Measurements from ENCODE around the gene RNF32.
A peak's percentile ranks its signal among the peaks of the same experiment; 100 is the strongest.

Gene RNF32

DNA sequence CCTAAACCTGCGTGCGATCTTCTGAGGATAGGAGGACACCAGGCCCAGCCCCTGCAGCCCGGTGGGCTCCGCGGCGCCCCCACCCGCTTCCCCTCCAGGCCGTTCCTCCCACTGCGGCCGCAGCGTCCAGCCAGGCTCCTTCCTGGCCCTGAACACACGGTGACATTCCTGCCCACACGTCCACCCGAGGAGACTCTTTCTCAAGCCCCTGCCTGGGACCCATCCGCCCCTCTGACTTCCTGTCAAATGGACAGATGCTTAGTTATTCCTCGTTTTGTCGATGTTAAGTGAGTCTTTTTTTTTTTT is 32.4 kb upstream of the RNF32 start:
- H3K4me3 ChIP-seq (ENCODE audit: low read depth, low read length): peak overlapping the region; percentile 42

DNA sequence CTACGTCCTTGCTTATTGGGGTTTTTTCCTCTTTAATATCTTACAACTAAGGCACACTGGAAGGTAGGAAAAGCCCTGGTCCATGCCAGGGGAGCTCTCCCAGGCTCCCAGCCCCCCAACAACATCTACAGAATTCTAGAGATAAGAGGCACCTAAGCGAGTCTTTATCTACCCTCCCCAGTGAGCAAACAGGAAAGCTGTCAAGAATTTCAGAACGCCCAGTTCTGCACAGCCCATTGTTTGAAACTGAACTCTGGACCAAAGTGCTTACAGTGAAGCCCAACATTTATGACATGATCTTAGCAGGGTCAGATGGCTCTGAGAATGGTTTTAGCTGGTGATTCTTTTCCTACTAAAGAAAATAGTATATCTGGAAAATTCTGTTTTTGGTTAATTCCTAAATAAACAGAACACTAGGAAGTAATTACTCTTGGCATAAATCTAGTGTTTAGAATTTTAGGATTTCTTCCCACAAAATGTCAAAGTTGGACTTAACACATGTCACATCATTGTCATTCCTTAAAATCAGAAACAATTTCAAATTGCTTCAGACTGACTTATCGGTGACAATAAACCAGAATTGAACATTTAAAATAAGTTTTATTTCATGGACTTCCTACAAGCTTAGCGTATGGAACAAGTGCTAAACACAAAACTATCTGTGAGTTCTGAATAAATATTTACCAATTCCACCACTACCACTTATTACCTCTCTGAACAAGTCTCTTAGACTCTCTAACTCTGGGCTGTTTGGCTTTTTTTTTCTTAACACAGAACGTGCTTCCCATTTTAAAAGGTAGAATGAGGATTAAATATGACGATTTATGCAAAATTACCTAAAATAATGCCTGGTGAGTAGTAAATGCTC is 31.3 kb upstream of the RNF32 start:
- H3K4me3 ChIP-seq (ENCODE audit: low read depth, low read length): no peak overlapping the region
- TF ChIP-seq, protein P1, sequence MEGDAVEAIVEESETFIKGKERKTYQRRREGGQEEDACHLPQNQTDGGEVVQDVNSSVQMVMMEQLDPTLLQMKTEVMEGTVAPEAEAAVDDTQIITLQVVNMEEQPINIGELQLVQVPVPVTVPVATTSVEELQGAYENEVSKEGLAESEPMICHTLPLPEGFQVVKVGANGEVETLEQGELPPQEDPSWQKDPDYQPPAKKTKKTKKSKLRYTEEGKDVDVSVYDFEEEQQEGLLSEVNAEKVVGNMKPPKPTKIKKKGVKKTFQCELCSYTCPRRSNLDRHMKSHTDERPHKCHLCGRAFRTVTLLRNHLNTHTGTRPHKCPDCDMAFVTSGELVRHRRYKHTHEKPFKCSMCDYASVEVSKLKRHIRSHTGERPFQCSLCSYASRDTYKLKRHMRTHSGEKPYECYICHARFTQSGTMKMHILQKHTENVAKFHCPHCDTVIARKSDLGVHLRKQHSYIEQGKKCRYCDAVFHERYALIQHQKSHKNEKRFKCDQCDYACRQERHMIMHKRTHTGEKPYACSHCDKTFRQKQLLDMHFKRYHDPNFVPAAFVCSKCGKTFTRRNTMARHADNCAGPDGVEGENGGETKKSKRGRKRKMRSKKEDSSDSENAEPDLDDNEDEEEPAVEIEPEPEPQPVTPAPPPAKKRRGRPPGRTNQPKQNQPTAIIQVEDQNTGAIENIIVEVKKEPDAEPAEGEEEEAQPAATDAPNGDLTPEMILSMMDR (IDR thresholded peaks at IDR 0.05; ENCODE audit: low read depth, low read length): no peak

More for the DNA sequence above, 32.4 kb upstream of the RNF32 start:
- TF ChIP-seq, protein P1 (IDR thresholded peaks at IDR 0.05; ENCODE audit: low read depth, low read length): no peak

DNA sequence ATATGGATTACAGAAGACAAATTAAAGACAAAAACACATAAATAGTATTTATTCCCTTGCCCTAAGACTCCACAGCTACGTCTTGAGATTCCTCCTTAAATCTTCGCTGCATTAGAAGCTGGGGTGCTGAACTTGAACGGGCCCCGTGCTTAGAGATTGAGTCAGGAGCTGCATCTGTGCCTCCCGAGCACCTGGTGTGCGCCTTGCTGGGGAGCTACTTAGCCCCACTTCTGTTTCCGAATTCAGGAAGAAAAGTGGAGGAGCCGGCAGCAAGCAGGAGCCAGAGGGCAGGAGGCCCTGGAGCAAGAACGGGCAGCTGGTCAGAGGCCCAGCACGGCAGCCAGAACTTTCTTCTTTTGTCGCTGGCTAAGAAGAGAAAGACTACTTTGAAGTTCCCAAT is 30.4 kb upstream of the RNF32 start:
- no peak overlapping the region for H3K4me3 ChIP-seq (ENCODE audit: low read depth, low read length)
- TF ChIP-seq, protein P1 (IDR thresholded peaks at IDR 0.05; ENCODE audit: low read depth, low read length): no peak

DNA sequence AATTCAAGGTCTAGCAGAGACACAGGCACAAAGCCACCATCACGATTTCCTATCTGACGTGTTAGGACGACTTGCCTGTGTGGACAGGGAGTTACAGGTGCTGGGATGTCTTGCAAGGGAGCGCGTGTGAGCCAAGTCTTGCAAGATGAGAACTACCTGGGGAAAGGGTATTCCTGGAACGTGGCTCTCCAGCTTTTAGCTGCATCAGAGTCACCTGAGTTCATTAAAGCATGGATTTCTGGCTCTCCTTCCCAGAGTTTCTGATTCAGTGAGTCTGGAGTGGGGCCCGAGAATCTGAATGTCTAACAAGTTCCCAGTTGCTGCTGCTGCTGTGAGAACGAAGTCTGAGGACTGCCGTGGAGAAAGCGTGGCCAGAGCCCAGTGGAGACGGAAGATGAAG is 30.0 kb upstream of the RNF32 start:
- TF ChIP-seq, protein P1 (IDR thresholded peaks at IDR 0.05; ENCODE audit: low read depth, low read length): no peak
- no peak overlapping the region for H3K4me3 ChIP-seq (ENCODE audit: low read depth, low read length)

DNA sequence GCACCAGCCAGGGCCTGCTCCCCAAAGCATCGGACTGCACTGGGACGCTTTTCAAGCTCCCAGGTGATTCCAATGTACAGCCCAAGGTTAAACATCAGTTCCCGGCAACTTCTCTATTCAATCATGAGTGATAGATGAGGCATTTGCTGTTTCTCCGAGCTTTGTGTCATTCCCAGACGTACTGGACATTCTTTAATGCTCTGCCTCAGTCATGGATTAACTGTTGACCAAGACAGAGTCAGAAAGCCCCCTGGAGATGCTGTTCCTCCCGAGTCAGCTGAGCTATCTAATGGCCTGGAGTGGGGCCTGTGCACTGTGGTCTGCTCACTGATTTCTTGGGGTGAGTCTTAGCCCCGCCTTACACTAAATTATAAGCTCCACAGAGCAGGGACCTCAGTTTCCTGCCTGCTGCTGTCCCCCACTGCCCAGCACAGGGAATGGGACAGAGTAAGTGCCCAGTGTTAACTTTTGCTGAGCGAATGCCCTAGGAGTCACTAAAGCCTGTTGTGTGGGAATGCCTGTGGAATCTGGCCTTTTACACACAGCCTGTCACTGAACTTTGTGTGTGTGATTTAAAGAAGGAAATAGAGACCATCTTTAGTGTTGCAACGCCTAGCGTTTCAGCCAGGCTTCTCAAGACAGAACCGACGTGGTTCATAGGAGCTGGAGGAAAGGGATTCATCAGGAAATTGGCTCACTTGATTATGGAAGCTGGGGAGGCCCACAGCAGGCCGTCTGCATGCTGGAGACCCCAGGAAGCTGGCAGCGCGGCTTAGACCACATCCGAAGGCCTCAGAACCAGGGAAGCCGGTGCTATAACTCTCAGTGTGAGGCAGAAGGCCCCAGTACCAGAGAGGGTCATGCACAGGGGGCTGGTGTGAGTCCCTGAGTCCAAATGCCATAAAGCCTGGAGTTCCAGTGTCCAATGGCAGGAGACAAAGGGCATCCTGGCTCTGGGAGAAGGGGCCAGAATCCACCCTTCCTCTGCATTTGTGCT is 29.3 kb upstream of the RNF32 start:
- no peak overlapping the region for H3K4me3 ChIP-seq (ENCODE audit: low read depth, low read length)
- TF ChIP-seq, protein P1 (IDR thresholded peaks at IDR 0.05; ENCODE audit: low read depth, low read length): no peak

DNA sequence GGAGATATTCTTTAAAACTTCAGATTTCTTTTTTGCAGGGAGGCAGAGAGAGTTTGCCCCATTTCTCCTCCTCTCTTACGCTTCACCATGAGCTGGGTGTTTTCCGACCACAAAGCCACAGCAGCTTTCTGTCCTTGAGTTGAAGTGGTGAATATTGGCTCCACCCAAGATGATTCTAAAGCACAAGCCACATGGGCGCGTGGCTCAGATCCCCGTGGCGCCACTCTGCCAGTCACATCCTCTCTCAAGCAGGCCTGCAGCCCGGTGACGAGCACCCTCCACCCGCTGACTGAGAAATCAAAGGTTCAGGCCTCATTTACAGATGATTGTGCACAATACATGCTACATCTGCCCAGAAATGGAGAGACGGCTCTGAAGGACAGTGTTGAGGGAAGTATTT is 27.6 kb upstream of the RNF32 start:
- TF ChIP-seq, protein P1 (IDR thresholded peaks at IDR 0.05; ENCODE audit: low read depth, low read length): no peak

More for the DNA sequence above, 27.6 kb upstream of the RNF32 start:
- H3K4me3 ChIP-seq (ENCODE audit: low read depth, low read length): no peak overlapping the region

All from WI38 (cell line).